Right cardiac atrium (tissue), 5 donors: Measurements from ENCODE around the gene CNTN4. TPM values are rescaled to one million over a fixed set of nuclear protein-coding genes. Genes with fewer than 3 reads are reported as not detected.

Experiments used
- ATAC-seq, 2 donors: fragments of 200-7000 bp; cut with Tn5 transposase; one replicate each; pipeline versions ENCODE4 v1.8.0 to v1.9.1; 2020; ENCODE audit warnings: moderate library complexity in 2 of 2, mild to moderate bottlenecking in 1 of 2
- DNase-seq, 3 donors: peaks; one replicate each; pipeline ENCODE4 v3.0.0-alpha.2; 2020
- H3K27ac ChIP-seq: one replicate; pipeline ENCODE4 v1.5.1; 2013; ENCODE audit warnings: mild to moderate bottlenecking, low read length, control low read depth, moderate library complexity
- H3K27me3 ChIP-seq: one replicate; pipeline ENCODE4 v1.6.1; 2013; ENCODE audit not compliant: control insufficient read depth, insufficient read depth
- H3K4me1 ChIP-seq: one replicate; pipeline ENCODE4 v1.6.1; 2013; ENCODE audit warnings: low read length; ENCODE audit not compliant: control insufficient read depth, insufficient read depth
- H3K4me3 ChIP-seq: one replicate; pipeline ENCODE4 v1.5.1; 2013; ENCODE audit warnings: low read length, control low read depth
- H3K9me3 ChIP-seq: one replicate; pipeline ENCODE4 v1.6.1; 2013; ENCODE audit warnings: low read length; ENCODE audit not compliant: control insufficient read depth
- WGBS: extraction: QIAGEN DNeasy Blood & Tissue Kit; methylation state at CpG from one replicate; pipeline ENCODE4 v1.1.7; 2013; 5-methylcytosine and 5-hydroxymethylcytosine counted together
- intact Hi-C, 4 donors: fragments of 100-400 bp; cut with DNase I; formaldehyde crosslinking; loops; one replicate each; pipeline versions ENCODE4 v1.11.0 to v1.14.0; 2022 to 2023
- polyA plus RNA-seq: library from polyadenylated mRNA; stranded (reverse); fragments of 200-250 nt; gene quantifications from one replicate; pipeline ENCODE4 v1.2.3, GENCODE V29; 2013
- total RNA-seq, 4 donors: library from RNA; stranded (reverse); fragmentation: NEBNext Ultra II Directional; extraction: Animal tissue kit (Norgen Biotek cat#: 25700); gene quantifications; one replicate each; pipeline ENCODE4 v1.2.1, GENCODE V29; 2021
- donor health status: healthy with polysubstance abuse.
- donor health status: DM: no; HTN: yes; CAD: no.
- donor health status: DM: no; HTN: no; CAD: no.
- donor health status: DM: no; HTN: yes; CAD: no; lungs with severe emphysema.
- donor health status: DM: yes; HTN: yes; CAD: no.

Gene CNTN4
- total and polyA plus RNA-seq, 5 donors = 1.7 to 6.8 (median 2.8) TPM

DNA sequence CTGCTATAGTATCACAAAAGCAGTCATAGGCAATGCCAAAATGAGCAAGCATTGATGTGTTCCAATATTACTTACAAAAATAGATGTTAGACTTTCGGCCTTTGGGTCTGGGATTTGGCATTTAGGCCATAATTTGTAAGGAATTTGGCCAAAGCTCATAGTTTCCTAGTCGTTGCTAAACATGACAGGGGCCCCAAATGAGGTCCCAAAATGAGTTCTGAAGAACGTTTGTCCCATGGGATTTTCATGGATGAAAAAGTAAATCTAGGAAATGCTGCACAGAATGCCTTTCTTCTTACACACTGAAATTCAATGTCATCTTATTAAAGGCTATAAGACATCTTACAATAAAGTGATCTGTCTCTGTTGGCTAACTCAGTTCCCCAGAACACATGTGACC, 456.0 kb downstream of the CNTN4 start:
- DNase-seq (no peak), ATAC-seq (no peak)
- Histone ChIP-seq H3K4me3 (no peak overlapping the region), H3K27ac (no peak overlapping the region), H3K9me3 (no peaks in the 10 kb centered on the region), H3K4me1 (no peaks in the 10 kb centered on the region), H3K27me3 (no peaks in the 10 kb centered on the region)
- intact Hi-C loops = no loop called here
- 37% methylated on average over 3 of the region's 3 CpGs for WGBS

DNA sequence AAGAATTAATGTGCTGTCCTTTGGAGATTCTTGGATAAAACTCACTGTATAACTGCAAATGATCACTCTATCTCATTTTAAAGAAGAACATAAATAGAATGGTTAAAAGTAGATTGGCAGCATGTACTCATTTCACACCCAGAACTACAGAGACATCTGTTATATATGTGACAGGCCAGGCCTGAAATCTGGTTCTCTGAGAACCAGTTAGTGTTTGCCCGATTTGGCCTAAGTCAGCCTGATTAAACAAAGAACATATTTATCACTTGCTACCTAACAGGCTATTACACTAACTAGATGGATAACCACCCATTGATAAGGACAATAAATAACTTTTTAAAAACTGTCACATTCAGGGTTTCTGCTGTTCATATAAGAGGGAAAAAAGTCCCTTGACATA, 460.1 kb downstream of the CNTN4 start:
- Histone ChIP-seq H3K27ac (no peak overlapping the region), H3K4me1 (no peaks in the 10 kb centered on the region), H3K4me3 (no peak overlapping the region), H3K27me3 (no peaks in the 10 kb centered on the region), H3K9me3 (no peaks in the 10 kb centered on the region)
- no peak for DNase-seq
- intact Hi-C loops = no loop called here
- WGBS = 39% methylated on average over 1 of the region's 1 CpG
- no peak for ATAC-seq

DNA sequence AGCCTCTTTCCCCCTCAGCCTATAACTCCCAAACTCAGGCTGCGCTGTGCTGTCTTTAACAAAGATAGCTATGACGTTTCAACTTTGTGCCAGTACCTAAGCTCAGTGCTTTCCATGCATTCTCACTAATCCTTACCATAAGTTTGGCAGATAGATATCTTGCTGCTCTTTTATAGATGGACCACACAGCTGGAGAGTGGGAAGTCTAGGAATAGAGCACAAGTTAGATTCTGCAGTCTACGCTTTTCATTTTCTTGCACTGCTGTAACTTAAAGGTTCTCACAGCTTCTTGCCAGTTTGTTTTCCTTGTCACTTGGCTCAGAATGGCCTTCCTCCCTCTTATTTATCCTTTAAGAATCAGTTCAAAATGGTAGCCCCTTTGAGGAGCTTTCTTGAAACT, 468.8 kb downstream of the CNTN4 start:
- ATAC-seq (no peak), DNase-seq (no peak)
- Histone ChIP-seq H3K27me3 (no peaks in the 10 kb centered on the region), H3K9me3 (no peaks in the 10 kb centered on the region), H3K4me1 (no peaks in the 10 kb centered on the region), H3K27ac (no peak overlapping the region), H3K4me3 (no peak overlapping the region)
- intact Hi-C loops = no loop called here
- WGBS = 90% methylated on average over 3 of the region's 3 CpGs

DNA sequence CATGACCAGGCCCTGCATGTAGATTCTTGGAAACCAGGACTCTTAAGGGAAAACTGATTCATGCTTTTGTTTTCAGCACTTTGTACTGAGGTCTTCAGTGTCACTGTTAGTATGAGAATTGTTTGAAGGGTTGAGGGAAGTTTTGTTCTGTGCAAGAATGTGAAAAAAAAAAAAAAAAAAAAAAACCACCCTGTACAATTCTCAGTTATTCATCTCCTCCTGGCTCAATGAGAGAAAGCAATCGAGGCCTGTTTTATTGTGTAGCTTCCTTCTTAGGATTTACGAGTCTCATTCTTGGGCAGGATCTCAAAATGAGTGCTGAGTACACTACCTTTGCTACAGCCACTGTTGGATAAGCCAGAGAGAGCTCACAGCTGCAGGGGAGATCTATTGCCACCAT, 469.5 kb downstream of the CNTN4 start:
- no peaks in the 10 kb centered on the region for H3K27me3 ChIP-seq
- DNase-seq (no peak), ATAC-seq (peak in 1 of 2 donors; percentile 41)
- WGBS = 53% methylated on average over 2 of the region's 2 CpGs
- H3K4me1 ChIP-seq = no peaks in the 10 kb centered on the region
- intact Hi-C loops = no loop called here
- no peaks in the 10 kb centered on the region for H3K9me3 ChIP-seq
- no peak overlapping the region for H3K4me3 ChIP-seq
- H3K27ac ChIP-seq = no peak overlapping the region

DNA sequence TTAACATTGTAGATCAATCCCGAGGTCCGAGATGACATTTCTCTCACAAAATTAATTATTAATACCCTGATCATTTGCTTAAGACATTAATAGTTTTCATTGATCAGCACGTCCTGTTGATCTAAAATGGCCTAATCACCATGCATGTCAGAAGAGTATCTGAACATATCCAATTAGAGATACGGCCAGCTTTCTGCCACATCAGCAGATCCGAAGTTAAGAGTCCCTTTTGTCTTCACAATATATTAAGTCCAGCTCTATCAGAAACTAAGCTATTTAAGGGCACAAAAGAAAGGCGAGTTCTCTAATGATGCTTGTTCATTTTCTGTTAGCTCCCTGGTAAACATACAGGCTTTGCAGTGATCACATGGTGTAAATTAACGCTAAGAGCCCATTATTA, 470.3 kb downstream of the CNTN4 start:
- no peak for DNase-seq
- no peaks in the 10 kb centered on the region for H3K9me3 ChIP-seq
- no peak overlapping the region for H3K4me3 ChIP-seq
- ATAC-seq = no peak
- H3K4me1 ChIP-seq = no peaks in the 10 kb centered on the region
- H3K27me3 ChIP-seq = no peaks in the 10 kb centered on the region
- intact Hi-C loops = no loop called here
- WGBS = 80% methylated on average over 7 of the region's 7 CpGs
- H3K27ac ChIP-seq = no peak overlapping the region

DNA sequence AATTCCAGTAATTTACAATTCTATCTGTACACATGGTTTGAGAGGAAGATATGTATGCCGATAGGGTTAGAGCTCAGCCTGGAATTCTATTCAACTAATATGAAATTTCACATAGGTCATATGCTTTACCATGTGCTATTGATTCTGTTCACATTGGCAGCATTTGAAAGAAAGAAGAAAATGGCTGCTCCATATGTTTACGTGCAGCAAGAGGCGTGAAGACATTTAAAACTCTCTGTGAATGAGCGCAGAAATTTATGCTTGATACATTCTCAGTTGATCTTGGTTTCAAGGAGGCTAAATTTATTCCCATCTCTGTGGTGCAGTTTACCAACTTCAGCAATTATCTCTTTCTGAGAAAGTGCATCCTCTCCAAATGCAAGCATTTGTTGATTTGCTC, 478.9 kb downstream of the CNTN4 start:
- ATAC-seq (no peak), DNase-seq (no peak)
- Histone ChIP-seq H3K27me3 (no peaks in the 10 kb centered on the region), H3K4me1 (no peaks in the 10 kb centered on the region), H3K9me3 (no peaks in the 10 kb centered on the region), H3K27ac (no peak overlapping the region), H3K4me3 (no peak overlapping the region)
- 93% methylated on average over 4 of the region's 4 CpGs for WGBS
- intact Hi-C loops = no loop called here

DNA sequence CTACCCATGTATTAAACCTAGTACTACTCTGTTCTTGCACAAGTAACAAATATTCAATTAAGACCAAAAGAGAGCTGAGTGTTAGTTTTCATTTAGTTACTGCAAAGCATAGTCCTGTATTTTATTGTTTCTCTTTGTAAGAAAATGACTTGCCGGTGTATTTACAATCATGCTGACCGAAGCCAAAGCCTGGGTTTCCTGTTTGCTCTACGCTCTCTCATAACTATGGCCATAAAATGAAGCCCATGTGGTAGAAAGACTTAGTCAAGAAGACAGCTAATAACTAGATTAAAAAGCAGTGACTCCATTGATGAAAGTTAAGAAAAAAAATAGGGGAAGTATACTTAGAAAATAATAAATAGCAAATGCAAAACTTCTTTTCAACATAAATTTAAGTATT, 479.9 kb downstream of the CNTN4 start:
- intact Hi-C loops = no loop called here
- no peak for DNase-seq
- 57% methylated on average over 3 of the region's 3 CpGs for WGBS
- Histone ChIP-seq H3K27ac (no peak overlapping the region), H3K9me3 (no peaks in the 10 kb centered on the region), H3K4me1 (no peaks in the 10 kb centered on the region), H3K27me3 (no peaks in the 10 kb centered on the region), H3K4me3 (no peak overlapping the region)
- ATAC-seq = no peak

DNA sequence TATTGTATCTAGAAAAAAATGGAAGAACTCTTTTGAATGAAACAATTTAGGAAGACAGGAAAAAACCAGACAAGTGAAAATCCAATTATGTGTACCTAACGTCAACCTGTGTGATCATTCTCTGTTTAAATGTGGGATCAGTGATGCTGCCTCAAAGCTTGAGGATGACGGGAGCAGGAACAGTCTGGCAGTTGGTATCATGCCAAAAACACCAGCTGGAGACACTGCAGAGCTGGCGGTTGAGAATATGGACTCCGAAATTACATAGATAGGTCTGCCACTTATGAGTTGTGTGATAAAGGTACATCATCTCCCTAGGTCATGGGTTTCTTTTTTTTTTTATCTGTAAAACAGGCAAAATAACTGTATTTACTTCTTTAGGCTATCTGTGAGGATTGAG, 480.5 kb downstream of the CNTN4 start:
- no peaks in the 10 kb centered on the region for H3K4me1 ChIP-seq
- no peak overlapping the region for H3K4me3 ChIP-seq
- DNase-seq = peak in 1 of 3 donors; percentile 13
- intact Hi-C loops = no loop called here
- ATAC-seq = no peak
- H3K27ac ChIP-seq = no peak overlapping the region
- WGBS = 42% methylated on average over 4 of the region's 4 CpGs
- H3K27me3 ChIP-seq = no peaks in the 10 kb centered on the region
- no peaks in the 10 kb centered on the region for H3K9me3 ChIP-seq

DNA sequence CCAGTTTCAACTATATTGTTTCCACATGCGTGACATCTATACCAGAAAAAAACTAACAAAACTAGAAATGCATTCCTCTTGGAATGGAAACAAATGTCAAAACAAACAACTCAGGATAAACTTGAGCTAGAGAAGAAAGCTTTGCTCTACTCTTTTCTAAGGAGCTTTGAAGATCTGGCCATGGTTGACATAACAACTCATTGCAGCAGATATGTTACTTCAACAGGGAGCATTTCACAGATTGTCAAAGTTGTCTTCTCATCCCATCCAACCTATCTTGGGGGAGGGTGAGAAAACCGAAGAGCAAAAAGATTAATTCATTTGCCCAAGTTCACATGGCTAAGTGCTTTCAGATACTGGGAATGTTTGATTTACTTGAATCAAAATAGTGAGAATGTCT, 484.4 kb downstream of the CNTN4 start:
- Histone ChIP-seq H3K9me3 (no peaks in the 10 kb centered on the region), H3K4me3 (no peak overlapping the region), H3K27me3 (no peaks in the 10 kb centered on the region), H3K27ac (no peak overlapping the region), H3K4me1 (no peaks in the 10 kb centered on the region)
- DNase-seq (no peak), ATAC-seq (no peak)
- 62% methylated on average over 2 of the region's 2 CpGs for WGBS
- intact Hi-C loops = no loop called here

DNA sequence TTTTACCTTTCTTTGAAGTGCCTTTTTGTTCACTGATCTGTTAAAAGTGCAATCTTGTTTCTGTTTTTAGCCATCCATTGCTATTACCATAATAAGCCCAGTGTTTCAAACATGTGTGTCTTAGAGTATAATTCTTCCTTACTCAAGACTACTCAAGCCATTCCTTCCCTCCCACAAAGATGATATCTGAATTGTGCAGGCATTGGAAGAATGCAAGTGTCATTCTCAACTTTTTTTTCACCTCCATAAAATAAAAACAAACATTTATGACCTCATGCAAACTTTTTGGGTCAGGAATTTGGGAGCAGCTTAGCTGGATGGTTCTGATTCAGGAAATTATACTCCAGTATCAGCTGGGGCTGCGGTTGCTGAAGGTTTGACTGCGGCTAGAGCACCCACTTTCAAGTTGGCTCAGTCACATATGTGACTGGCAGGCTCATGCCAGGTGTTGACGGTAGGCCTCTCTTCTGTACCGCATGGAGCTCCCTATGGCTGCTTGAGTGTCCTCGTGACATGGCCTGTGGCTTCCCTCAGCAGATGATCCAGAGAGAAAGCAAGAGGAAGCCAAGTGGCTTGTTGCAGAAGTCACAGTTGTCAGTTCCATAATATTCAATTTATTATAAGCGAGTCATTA, 490.8 kb downstream of the CNTN4 start:
- no peaks in the 10 kb centered on the region for H3K9me3 ChIP-seq
- whole genome bisulfite sequencing = 94% methylated on average over 6 of the region's 6 CpGs
- DNase-seq (no peak), ATAC-seq (no peak)
- H3K4me3 ChIP-seq = no peak overlapping the region
- H3K27me3 ChIP-seq = no peaks in the 10 kb centered on the region
- H3K27ac ChIP-seq = no peak overlapping the region
- intact Hi-C loops = no loop called here
- no peaks in the 10 kb centered on the region for H3K4me1 ChIP-seq

DNA sequence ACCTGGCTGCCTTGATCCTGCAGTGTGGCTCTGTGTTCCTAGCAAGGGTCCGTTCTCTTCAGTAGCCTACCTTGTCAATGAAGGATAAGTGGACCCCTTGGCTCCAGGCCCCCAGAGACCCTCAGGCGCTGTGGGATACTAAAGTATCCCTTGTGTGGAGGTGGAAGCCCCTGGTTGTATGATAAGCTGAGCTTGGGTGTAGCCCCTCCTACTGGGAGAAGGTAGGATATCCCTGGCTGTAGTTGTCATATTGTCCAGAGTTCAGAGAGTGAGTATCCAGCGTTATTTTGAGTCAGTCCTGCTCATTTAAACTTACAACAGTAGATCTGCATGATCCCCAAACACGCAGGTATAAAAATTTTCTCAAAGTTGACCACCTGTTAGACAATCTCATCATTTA, 496.8 kb downstream of the CNTN4 start:
- no peak for DNase-seq
- H3K4me1 ChIP-seq = no peaks in the 10 kb centered on the region
- no peaks in the 10 kb centered on the region for H3K27me3 ChIP-seq
- no peak overlapping the region for H3K27ac ChIP-seq
- no peaks in the 10 kb centered on the region for H3K9me3 ChIP-seq
- intact Hi-C loops = no loop called here
- 83% methylated on average over 4 of the region's 4 CpGs for WGBS
- ATAC-seq = no peak
- no peak overlapping the region for H3K4me3 ChIP-seq

DNA sequence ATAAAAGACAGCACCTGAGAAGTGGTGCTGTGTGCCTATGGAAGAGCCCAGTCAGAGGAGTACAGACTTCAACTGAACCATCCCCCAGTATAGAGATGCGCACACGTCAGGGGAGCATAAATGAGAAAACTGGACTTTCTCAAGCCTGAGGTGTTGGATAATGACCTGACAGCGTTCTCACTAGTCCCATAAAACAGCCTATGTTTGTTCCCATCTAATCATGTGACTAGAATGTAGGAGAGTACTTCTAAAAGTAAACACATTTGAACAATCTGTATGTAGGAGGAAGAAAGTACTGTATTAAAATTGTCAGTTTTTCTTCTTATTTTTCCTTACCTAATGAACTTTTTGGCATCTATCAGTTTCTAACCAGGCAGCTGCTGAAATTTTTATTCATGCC, 498.9 kb downstream of the CNTN4 start:
- no peak for ATAC-seq
- no peaks in the 10 kb centered on the region for H3K4me1 ChIP-seq
- 85% methylated on average over 3 of the region's 3 CpGs for WGBS
- no peaks in the 10 kb centered on the region for H3K27me3 ChIP-seq
- DNase-seq = no peak
- intact Hi-C loops = no loop called here
- no peak overlapping the region for H3K27ac ChIP-seq
- H3K4me3 ChIP-seq = no peak overlapping the region
- no peaks in the 10 kb centered on the region for H3K9me3 ChIP-seq
